Cardiac fibroblast (primary cell): Measurements from ENCODE around the gene CDY2A.
"Not testable (repeated sequence)": the region's sequence is repeated elsewhere in the genome, so short reads cannot be mapped to it uniquely, and the experiment has no call there.

Experiments
- DNase-seq, 2 donors: peaks; one replicate each; pipeline versions ENCODE4 v3.0.0 to v3.0.0-alpha.2; 2010; ENCODE audit warnings: low read depth in 2 of 2
- H3K4me3 ChIP-seq, 2 donors: replicated peaks in 1 of 2; 1 replicate in 1 of 2; 2 replicates in 1 of 2; pipeline ENCODE4 v1.5.1; 2011; ENCODE audit warnings: low read depth in 2 of 2, low read length in 2 of 2, mild to moderate bottlenecking in 2 of 2, moderate library complexity in 1 of 2

Gene CDY2A, protein sequence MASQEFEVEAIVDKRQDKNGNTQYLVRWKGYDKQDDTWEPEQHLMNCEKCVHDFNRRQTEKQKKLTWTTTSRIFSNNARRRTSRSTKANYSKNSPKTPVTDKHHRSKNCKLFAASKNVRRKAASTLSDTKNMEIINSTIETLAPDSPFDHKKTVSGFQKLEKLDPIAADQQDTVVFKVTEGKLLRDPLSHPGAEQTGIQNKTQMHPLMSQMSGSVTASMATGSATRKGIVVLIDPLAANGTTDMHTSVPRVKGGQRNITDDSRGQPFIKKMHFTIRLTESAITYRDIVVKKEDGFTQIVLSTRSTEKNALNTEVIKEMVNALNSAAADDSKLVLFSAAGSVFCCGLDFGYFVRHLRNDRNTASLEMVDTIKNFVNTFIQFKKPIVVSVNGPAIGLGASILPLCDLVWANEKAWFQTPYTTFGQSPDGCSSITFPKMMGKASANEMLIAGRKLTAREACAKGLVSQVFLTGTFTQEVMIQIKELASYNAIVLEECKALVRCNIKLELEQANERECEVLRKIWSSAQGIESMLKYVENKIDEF

DNA sequence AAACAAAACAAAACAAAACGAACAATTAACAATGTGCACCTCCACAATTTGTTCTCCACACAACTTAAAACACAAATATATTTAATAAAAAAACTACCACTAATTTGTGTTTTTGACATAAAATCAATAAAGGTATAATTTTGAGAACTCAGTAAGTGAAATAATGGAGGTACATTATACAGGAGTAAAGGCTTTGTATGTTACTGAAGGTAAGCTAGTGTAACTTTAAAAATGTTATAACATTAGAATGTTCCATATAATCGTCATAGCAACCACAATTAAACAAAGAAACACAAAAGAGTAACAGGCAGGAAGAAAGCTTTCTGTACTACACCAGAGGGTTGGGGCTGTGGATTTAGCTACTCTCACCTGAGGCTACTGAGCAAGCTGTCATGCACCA is at the start of gene CDY2A:
CDY2A (plus strand) TSS at position 301 of the 400 bp plus-strand sequence. CDS start 328 bp downstream, outside the sequence.
- DNase-seq, H3K4me3 ChIP-seq: not testable (repeated sequence)

DNA sequence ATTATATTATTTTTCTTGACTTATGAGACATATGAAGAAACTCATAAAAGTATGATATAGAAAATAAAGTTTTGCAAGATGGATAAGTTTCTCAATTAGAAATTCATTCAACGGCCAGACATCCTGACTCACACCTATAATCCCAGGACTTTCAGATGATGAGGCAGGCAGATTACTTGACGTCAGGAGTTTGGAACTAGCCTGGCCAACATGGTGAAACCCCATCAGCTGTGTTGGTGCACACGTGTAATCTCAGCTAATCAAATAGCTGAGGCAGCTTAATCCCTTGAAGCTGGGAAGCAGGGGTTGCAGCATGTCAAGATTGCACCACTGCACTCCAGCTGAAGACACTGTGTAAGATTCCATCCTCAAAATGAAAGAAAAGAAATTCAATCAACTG is 28.0 kb upstream of the CDY2A start:
- H3K4me3 ChIP-seq, DNase-seq: not testable (repeated sequence)

DNA sequence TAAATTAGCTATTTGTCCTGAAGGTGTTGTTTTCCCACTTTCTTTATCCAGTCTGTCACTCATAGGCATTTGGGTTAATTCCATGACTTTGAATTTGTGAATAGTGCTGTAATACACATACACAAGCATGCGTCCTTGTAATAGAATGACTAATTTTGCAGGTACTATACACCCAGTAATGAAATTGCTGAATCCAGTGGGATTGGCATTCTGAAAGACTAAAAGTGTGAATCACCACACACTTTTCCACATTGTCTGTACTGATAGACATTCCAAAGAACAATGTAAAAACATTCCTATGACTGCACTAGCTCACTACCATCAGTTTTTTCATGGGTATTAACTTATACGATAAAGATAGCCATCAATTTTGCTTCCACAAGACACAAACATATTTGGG is 27.3 kb upstream of the CDY2A start:
- not testable (repeated sequence) for H3K4me3 ChIP-seq, DNase-seq

DNA sequence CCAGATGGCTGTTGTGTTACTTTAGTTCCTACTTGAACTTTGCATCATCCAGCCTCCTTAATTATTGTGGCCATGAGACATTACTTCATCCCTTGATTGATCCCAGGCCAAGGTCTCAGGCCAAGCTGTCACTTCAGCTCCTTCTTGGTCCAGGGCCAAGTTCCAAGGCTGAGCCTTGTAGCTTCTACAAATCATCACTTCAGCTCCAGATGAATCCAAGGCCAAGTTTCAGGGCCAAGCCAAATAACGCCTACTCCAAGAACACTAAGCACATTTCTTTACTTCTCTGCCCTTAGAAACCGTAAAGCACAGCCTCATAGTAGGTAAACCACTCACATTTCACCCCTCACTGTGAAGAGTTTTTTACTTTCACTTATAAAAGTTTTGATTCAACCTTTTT is 1.7 kb upstream of the CDY2A start:
- H3K4me3 ChIP-seq, DNase-seq: not testable (repeated sequence)

DNA sequence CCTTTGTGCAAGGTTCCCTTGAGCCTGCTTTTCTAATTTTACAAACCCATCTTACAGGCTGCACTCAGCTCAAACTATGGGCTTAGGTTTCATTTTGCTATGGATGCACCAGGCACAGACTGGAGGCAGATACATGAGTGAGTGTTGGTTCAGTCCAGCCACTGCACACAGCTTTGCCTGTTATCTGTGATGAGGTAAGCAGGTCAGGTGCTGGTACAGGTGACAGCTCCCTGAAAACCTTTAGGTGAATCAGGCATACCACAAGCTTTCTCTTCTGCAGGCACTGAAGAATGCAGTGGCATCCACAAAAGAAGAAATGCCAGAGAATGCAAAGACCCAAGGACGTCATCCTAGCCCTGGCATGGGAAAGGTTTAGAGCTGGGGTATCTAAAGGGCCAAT is 3.3 kb downstream of the CDY2A start:
- not testable (repeated sequence) for DNase-seq, H3K4me3 ChIP-seq

DNA sequence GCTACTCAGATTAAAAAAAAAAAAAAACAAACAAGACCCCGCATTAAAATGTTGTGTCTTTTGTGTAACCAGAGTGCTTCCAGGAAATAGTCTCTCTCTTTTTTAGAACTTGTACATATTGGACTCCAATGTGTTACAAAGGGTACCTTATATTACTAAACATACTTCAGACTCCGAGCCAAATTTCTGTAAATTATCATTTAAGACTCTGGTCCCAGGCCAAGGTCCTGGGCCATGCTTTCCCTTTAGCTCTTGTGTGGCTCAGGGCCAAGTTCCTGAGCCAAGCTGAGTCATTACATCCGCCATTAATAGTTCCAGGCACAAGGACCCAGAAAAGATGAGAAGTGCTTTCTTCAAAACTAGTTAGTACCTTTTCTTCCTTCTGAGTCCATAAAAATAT is 4.6 kb downstream of the CDY2A start:
- DNase-seq, H3K4me3 ChIP-seq: not testable (repeated sequence)

DNA sequence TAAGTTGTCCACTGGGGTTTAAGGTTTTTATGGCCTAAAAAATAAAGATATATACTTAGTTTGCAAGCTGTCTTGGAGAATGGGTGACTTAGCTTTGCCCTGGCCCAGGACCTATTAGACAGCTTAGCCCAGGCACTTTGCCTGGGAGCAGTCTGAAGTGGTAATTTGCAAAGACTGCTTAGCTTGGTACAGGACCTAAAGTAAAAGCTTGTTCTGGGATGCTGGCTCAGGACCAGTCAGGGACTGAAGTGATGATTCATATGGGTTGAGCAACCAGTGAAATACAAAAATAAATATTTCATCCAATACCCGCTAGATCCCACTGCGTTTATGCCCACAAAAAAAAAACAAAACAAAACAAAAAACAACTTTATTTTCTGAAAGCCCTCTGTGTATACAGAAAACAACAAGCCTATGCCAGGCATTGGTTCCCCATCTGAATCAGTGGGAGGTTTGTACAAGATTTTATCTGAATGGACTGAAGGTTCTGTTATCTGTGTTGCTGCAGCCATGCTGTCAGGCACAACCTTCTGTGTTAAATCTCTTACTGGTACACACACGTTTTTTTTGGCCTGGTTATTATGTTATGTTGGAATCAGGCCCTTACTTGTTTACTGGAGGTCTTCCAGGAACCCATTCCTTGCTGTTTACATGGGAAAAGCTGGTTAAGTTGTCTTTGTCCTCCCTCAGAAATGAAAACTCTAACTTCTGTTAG is 8.7 kb downstream of the CDY2A start:
- DNase-seq, H3K4me3 ChIP-seq: not testable (repeated sequence)

DNA sequence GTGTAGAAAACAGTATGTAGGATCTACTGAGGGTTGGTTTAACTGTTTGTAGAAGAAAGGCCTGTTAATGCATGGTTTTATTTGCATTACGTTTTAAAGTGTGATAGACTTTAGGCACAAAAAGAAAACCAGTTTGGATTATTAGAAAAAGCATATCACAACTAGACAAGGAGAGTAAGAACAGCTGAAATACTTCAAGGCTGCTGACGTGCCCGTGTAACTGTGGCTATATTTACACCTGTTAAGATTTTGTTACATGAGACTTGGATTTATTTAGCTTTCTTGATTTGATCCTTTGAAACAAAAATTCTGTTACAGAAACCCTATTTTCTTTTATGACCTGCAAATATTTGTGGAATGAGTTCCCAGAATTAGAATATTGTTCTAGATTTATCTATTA is 9.3 kb downstream of the CDY2A start:
- not testable (repeated sequence) for DNase-seq, H3K4me3 ChIP-seq

DNA sequence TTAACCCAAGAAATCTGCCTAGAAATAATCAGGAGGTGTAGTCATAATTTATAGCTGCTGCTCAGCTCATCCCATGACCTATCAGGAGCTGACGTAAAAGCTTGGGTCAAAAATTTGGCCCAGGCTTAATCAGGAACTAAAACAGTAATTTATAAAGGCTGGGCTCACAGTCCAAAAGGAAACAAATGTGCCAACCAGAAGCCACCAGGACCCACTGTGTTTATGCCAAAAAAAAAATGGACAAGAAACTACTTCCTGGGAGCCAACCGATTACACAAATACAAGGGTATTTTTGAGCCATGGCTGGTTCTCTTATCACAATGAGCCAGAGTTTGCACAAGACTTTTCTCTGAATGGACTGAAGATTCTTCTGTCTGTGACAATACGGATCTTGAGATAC is 19.4 kb downstream of the CDY2A start:
- not testable (repeated sequence) for DNase-seq, H3K4me3 ChIP-seq

DNA sequence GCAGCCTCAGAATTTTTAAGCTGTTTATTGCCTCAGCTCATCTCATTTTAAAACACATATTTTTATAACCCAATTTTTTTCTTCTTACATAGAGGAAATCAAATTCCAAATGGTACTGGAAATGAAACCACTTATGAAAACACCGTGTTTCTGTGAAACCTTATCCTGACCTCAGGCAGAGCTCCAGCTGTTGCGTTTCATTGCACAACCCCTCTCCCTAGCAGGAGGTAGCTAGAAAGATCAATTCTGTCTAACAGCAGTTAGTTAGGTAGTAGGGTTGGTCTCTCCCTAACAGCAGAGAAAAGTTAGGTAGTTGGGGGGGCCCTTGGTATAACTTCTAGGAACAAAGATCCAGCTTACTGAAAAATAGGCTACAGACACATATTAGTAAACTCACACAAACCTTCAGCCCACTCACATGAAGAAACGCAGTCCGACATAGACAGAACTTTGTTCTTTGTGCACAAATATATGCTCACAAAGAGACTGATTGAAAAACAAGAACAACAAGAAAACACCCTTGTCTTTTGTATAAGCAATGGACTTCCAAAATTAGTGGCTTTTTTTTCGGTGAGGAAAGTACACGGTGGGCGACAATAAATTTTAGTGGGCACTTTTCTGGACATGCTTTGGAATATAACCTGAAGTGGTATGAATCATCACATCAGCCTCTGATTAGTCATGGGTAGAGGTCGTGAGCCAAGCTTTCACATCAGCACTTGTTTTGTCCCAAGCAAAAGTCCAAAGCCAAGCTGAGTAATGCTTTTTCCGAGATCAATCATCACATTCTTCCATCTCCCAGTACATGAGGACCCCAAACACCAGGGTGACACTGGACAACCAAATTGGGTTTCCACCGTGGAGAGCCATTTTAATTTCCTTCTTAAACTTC is 22.8 kb downstream of the CDY2A start:
- not testable (repeated sequence) for DNase-seq, H3K4me3 ChIP-seq

DNA sequence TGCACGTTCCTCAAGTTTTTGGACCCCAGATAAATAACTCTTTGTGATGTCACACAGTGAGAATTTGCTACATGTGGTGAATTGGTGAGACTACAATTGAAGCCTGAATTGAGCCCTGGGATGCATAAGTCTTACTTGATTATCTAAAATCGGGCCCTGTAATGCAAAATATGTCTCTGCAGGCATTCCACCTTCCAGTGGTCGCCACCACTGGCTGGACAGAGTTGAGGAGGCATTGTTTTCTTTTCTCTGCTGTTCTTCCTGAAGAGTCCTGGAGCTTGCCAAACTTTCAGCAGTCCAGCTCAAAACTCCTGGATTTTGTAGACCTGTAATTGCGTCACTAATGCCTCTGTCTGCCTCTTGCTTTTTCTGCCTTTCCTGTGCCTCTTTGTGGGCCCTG is 23.5 kb downstream of the CDY2A start:
- H3K4me3 ChIP-seq, DNase-seq: not testable (repeated sequence)

DNA sequence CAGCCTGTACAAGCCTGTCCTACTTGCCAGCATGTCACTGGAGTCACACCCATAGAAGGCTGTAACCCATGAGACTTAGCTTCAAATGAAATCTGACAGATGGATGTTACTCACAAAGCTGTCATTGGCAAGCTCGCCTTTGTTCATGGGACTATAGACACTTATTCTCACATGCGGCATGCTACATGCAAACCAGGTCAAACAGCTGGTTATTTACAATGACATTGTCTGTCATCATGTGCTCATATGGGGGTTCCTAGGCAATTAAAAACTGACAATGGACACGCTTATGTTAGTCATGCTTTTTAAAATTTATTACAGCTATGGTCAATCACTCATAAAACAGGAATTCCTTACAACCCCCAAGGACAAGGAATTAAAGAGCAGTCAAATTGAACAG is 30.9 kb downstream of the CDY2A start:
- not testable (repeated sequence) for DNase-seq, H3K4me3 ChIP-seq

DNA sequence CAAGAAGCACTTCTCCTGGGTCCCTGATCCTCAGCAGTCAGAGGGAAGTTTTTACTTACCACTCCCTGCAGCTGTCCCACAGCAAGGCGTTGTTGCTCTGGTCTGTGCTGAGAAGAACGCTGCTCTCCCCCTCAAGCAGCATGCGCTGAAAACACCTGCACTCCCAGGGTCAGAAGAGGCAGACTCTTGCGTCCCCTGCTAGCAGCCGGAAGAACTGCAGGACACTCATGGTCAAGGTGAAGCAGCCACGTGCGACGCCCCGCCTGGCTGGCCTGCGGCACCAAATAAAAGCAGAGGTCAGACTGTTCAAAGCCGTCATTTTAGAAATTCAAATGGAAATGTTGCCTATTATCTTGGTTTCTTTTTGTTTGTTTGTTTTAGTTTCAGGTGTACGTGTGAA is 47.9 kb downstream of the CDY2A start:
- not testable (repeated sequence) for DNase-seq, H3K4me3 ChIP-seq
